GM12878 (cell line): ENCODE measurements around the gene GATA2. TPM values are rescaled to one million over a fixed set of nuclear protein-coding genes. Genes with fewer than 3 reads are reported as not detected.

ENCODE experiments used
- ATAC-seq: fragments of 200-7000 bp; cut with Tn5 transposase; 3 replicates; pipeline ENCODE4 v1.9.1; 2020; ENCODE audit warnings: mild to moderate bottlenecking, moderate library complexity
- BruUV-seq: library from RNA; stranded (reverse); fragments of 400-500 nt; replicated peaks from 2 replicates; lab custom pipeline; 2021; lab: Mats Ljungman, UMichigan
- CTCF ChIA-PET: fragments of 300-600 bp; sonication (Branson Sonifier 250); formaldehyde crosslinking; extraction: SDS; loops from one replicate; lab custom pipeline; 2021; ENCODE audit warnings: inconsistent platforms; lab: Yijun Ruan, JAX
- POLR2A ChIA-PET: fragments of 350-600 bp; formaldehyde crosslinking; extraction: SDS; loops from one replicate; lab custom pipeline; 2021; ENCODE audit warnings: inconsistent platforms; lab: Charles Lee
- RAD21 ChIA-PET: fragments of 300-600 bp; sonication (Branson Sonifier 250); formaldehyde crosslinking; loops from one replicate; lab custom pipeline; 2023; ENCODE audit warnings: antibody characterized with exemption; ENCODE audit not compliant: unreplicated experiment; lab: Charles Lee
- SMC1A ChIA-PET: fragments of 300-600 bp; sonication (Branson Sonifier 250); formaldehyde crosslinking; loops from one replicate; lab custom pipeline; 2023; ENCODE audit not compliant: unreplicated experiment, uncharacterized antibody; lab: Charles Lee
- DNase-seq: peaks from one replicate; pipeline ENCODE4 v3.0.0-alpha.2; 2011; ENCODE audit warnings: low read depth, low spot score
- FAIRE-seq: peaks from 3 replicates; lab custom pipeline; 2011; peaks lifted over from hg19 to GRCh38; lab: Jason Lieb, UNC
- H2AFZ ChIP-seq: 2 replicates; pipeline ENCODE4 v1.6.0; 2011; ENCODE audit warnings: low read depth, low read length, control low read depth; ENCODE audit not compliant: control insufficient read depth
- H3K27ac ChIP-seq: 2 replicates; pipeline ENCODE4 v1.5.1; 2011; ENCODE audit warnings: control low read depth; ENCODE audit not compliant: control insufficient read depth, insufficient read depth
- H3K27me3 ChIP-seq, 2 experiments: replicated peaks in 1 of 2; 2 replicates each; pipeline versions ENCODE4 v1.6.0 to v1.6.1; 2011; ENCODE audit warnings: low read length in 1 of 2; ENCODE audit not compliant: control insufficient read depth in 2 of 2, insufficient read depth in 2 of 2
- H3K36me3 ChIP-seq, 2 experiments: 2 replicates each; pipeline ENCODE4 v1.5.1; 2011; ENCODE audit warnings: low read length in 1 of 2; ENCODE audit not compliant: control insufficient read depth in 2 of 2, insufficient read depth in 2 of 2
- H3K4me1 ChIP-seq: 2 replicates; pipeline ENCODE4 v1.6.1; 2011; ENCODE audit warnings: mild to moderate bottlenecking, low read length, moderate library complexity, mixed read lengths; ENCODE audit not compliant: control insufficient read depth, insufficient read depth
- H3K4me2 ChIP-seq: 2 replicates; pipeline ENCODE4 v1.6.0; 2011; ENCODE audit warnings: control low read depth; ENCODE audit not compliant: control insufficient read depth, insufficient read depth
- H3K4me3 ChIP-seq: fragments of 200-600 bp; sonication (generic); 2 replicates; pipeline ENCODE4 v1.5.1; 2016
- H3K79me2 ChIP-seq: 2 replicates; pipeline ENCODE4 v1.6.0; 2011; ENCODE audit warnings: low read length; ENCODE audit not compliant: control insufficient read depth, insufficient read depth
- H3K9ac ChIP-seq: 2 replicates; pipeline ENCODE4 v1.8.0; 2011; ENCODE audit warnings: low read length, control low read depth, mixed read lengths; ENCODE audit not compliant: control insufficient read depth, insufficient read depth
- H3K9me3 ChIP-seq: replicated peaks from 3 replicates; pipeline ENCODE4 v1.5.1; 2011; ENCODE audit warnings: mild to moderate bottlenecking, low read length; ENCODE audit not compliant: control insufficient read depth, insufficient read depth
- H4K20me1 ChIP-seq: 2 replicates; pipeline ENCODE4 v1.6.0; 2011; ENCODE audit not compliant: control insufficient read depth, insufficient read depth
- EP300 ChIP-seq, 2 experiments: fragments of 150-350 bp in 1 of 2; IDR thresholded peaks; 2 replicates each; pipeline ENCODE4 v1.6.1; 2011 to 2012; ENCODE audit warnings: low read depth in 2 of 2, low read length in 2 of 2, borderline replicate concordance in 1 of 2, improper control_type of control experiment in 1 of 2, inconsistent platforms in 1 of 2; ENCODE audit not compliant: control insufficient read depth in 1 of 2
- IKZF2 ChIP-seq, 2 experiments: fragments of 450-650 bp; IDR thresholded peaks; 2 replicates each; pipeline ENCODE4 v1.6.1; 2017; ENCODE audit warnings: mild to moderate bottlenecking in 2 of 2, moderate library complexity in 2 of 2
- MEF2A ChIP-seq: IDR thresholded peaks from 2 replicates; pipeline ENCODE4 v1.6.1; 2011; ENCODE audit warnings: low read depth, mild to moderate bottlenecking, low read length, moderate library complexity; ENCODE audit not compliant: insufficient read depth
- NFYB ChIP-seq: IDR thresholded peaks from 2 replicates; pipeline ENCODE4 v1.6.1; 2011; ENCODE audit warnings: low read depth, mild to moderate bottlenecking, low read length, improper control_type of control experiment, moderate library complexity; ENCODE audit not compliant: insufficient read depth
- NR2C2 ChIP-seq: IDR thresholded peaks from 2 replicates; pipeline ENCODE4 v1.6.1; 2011; ENCODE audit warnings: borderline replicate concordance, low read depth; ENCODE audit not compliant: control insufficient read depth, insufficient read length
- PRDM15 ChIP-seq: fragments of 450-650 bp; formaldehyde crosslinking; IDR thresholded peaks from 2 replicates; pipeline ENCODE4 v1.4.0; 2020; ENCODE audit warnings: mild to moderate bottlenecking, moderate library complexity
- RAD51 ChIP-seq: fragments of 450-650 bp; IDR thresholded peaks from 2 replicates; pipeline ENCODE4 v1.6.1; 2016; ENCODE audit warnings: moderate library complexity, mild to moderate bottlenecking, inconsistent platforms
- RFX5 ChIP-seq: IDR thresholded peaks from 2 replicates; pipeline ENCODE4 v1.6.1; 2011; ENCODE audit warnings: low read depth, low read length, improper control_type of control experiment
- SMAD5 ChIP-seq: IDR thresholded peaks from 2 replicates; pipeline ENCODE4 v1.6.1; 2016; ENCODE audit warnings: antibody characterized with exemption, low read depth
- TCF3 ChIP-seq: IDR thresholded peaks from 2 replicates; pipeline ENCODE4 v1.6.1; 2012; ENCODE audit warnings: low read depth, mild to moderate bottlenecking, low read length, borderline replicate concordance; ENCODE audit not compliant: insufficient read depth
- WGBS: methylation state at CpG from one replicate; pipeline ENCODE4 v1.1.6; 2016; ENCODE audit warnings: low lambda C conversion rate; ENCODE audit not compliant: insufficient replicate concordance, insufficient coverage; ENCODE audit errors: missing lambda C conversion rate; 5-methylcytosine and 5-hydroxymethylcytosine counted together
- in situ Hi-C: fragments of 300-500 bp; cut with MboI; formaldehyde crosslinking; loops from 9 replicates; pipeline ENCODE4 v1.14.3; 2018; ENCODE audit warnings: mixed read lengths
- intact Hi-C: fragments of 100-400 bp; cut with micrococcal nuclease; formaldehyde crosslinking; loops from one replicate; pipeline ENCODE4 v1.14.2; 2022; ENCODE audit not compliant: unreplicated experiment
- polyA plus RNA-seq, 11 experiments: library from polyadenylated mRNA; depleted of rRNA in 4 of 11; unstranded in 6 of 11; stranded (reverse) in 5 of 11; fragments of >200 nt; fragmentation: Nextera tagmentation in 4 of 11; fragmentation: Illumina TruSeq in 1 of 11; extraction: Ambion mirVana in 4 of 11; extraction: Trizol in 1 of 11; gene quantifications; 1 replicate in 1 of 11; 2 replicates in 10 of 11; pipeline versions ENCODE4 v1.2.1 to v1.2.3, GENCODE V29; 2011 to 2016; ENCODE audit warnings: inconsistent platforms in 2 of 11, missing spikeins in 2 of 11, low read depth in 1 of 11
- total RNA-seq, 4 experiments: library from RNA; depleted of rRNA in 3 of 4; stranded (reverse); fragments of >200 nt in 3 of 4; fragmentation: Illumina TruSeq in 1 of 4; extraction: Trizol in 1 of 4; gene quantifications; 2 replicates each; pipeline versions ENCODE4 v1.2.1 to v1.2.3, GENCODE V29; 2013 to 2021

GATA2 gene
- total and polyA plus RNA-seq, 10 of the 15 experiments (the other 5 are each of a cell fraction or from before 2014, with no cell fraction given): 0.56 TPM; not detected in 9

- Histone ChIP-seq H4K20me1 (no peaks in the 10 kb centered on the region), H3K4me2 (no peak overlapping the region), H3K27me3 (peaks cover 2 to 3% of the 10 kb centered on the region in 2 experiments; a peak in 3 of 4 replicates), H3K36me3 (no peaks in the 10 kb centered on the region), H3K27ac (no peak overlapping the region), H3K9ac (no peak overlapping the region), H3K9me3 (no peaks in the 10 kb centered on the region), H3K4me3 (no peak overlapping the region), H3K4me1 (no peaks in the 10 kb centered on the region), H2AFZ (no peak overlapping the region), H3K79me2 (no peaks in the 10 kb centered on the region)
- ChIA-PET CTCF (no interaction called here), RAD21 (no interaction called here), POLR2A (no interaction called here), SMC1A (no interaction called here)
- DNase-seq (no peak), FAIRE-seq (no peak), ATAC-seq (no peak)
- WGBS: 56% methylated on average over 9 of the region's 9 CpGs
- intact Hi-C loops: no loop called here
- in situ Hi-C loops: no loop called here
- TF ChIP-seq MEF2A: no peak
- TF ChIP-seq EP300 (IDR thresholded peaks at IDR 0.05; ENCODE audit: borderline replicate concordance in 1 of 2, control insufficient read depth in 1 of 2, low read depth in 2 of 2, low read length in 2 of 2): no peak
- no TSS peak for BruUV-seq
Observed at GRCh38 chr3:128459461-128459820, 33.6 kb downstream of the GATA2 start.

GRCh38 chr3:128458746-128459460, 34.1 kb downstream of the GATA2 start:
- Histone ChIP-seq H3K9ac (no peak overlapping the region), H3K4me3 (no peak overlapping the region), H3K4me2 (no peak overlapping the region), H2AFZ (no peak overlapping the region), H3K9me3 (no peaks in the 10 kb centered on the region), H4K20me1 (no peaks in the 10 kb centered on the region), H3K27me3 (peaks cover 3% of the 10 kb centered on the region in 2 experiments; a peak in 3 of 4 replicates), H3K36me3 (no peaks in the 10 kb centered on the region), H3K79me2 (no peaks in the 10 kb centered on the region), H3K4me1 (no peaks in the 10 kb centered on the region), H3K27ac (no peak overlapping the region)
- POLR2A ChIA-PET: no interaction called here
- ATAC-seq (no peak), FAIRE-seq (no peak), DNase-seq (no peak)
- in situ Hi-C loops: no loop called here
- TF ChIP-seq SMAD5 (no peak), PRDM15 (CRISPR knock-in tag) (no peak), NR2C2 (no peak), RAD51 (no peak), RFX5 (no peak), TCF3 (no peak), IKZF2 (IDR thresholded peaks at IDR 0.05) (no peak), NFYB (no peak)
- intact Hi-C loops: no loop called here
- BruUV-seq: no TSS peak
- SMC1A ChIA-PET: no interaction called here
- 55% methylated on average over 18 of the region's 18 CpGs for WGBS
- CTCF ChIA-PET: no interaction called here
- RAD21 ChIA-PET: no interaction called here
